GM10847 (cell line): Measurements from ENCODE around the gene NFYC.

Experiments used
- POLR2A ChIP-seq: IDR thresholded peaks from 2 replicates; pipeline ENCODE4 v1.6.1; 2011; ENCODE audit not compliant: insufficient read length; ENCODE audit errors: extremely low read depth

The NFYC gene

DNA sequence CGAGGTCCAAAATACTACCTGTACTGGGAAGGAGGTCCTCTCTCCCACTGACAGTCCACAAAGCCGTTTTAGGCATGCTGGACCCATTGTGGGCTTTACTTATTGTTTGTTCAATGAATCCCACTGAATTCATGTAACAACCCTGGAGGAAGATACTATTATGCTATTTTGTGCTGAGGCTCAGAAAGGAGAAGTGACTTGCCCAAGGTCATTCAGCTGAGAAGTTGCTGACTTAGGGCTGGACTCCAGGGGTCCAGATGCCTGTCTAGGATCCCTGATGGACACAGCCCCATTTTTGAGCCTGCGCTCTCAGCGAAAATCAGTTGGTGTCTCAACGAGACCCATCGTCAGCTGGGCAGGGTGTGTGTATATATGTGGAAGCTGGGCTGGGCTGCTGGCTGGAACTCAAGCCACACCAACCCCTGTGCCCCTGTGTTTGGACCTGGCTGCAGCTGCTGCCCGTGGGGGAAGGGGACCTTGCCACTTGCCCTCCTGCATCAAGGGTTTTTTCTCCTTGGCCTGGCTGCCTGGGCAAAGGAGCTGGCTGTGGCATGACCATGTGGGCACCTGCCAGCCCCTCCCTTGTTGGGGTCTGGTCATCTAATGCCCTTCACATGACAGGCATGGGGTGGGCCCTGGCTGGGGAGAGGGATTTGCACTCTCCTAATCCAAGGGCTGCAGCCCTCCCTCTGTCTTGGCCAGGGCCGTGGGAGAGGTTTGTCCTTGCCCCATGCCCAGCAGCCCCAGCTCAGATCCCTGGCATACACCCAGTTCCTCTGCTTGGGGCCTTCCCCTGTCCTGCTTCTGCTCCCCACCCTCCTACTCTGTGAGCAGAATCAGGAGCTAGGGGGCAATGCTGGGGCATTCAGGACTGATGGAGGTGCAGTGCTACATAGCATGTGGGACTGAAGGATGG is 107.1 kb downstream of the NFYC start:
- TF ChIP-seq POLR2A, result no peak

GRCh38 chr1:40799351-40799867 is 107.9 kb downstream of the NFYC start:
- TF ChIP-seq POLR2A, result no peak

GRCh38 chr1:40801742-40802077 is 110.2 kb downstream of the NFYC start:
- TF ChIP-seq POLR2A, result no peak

DNA sequence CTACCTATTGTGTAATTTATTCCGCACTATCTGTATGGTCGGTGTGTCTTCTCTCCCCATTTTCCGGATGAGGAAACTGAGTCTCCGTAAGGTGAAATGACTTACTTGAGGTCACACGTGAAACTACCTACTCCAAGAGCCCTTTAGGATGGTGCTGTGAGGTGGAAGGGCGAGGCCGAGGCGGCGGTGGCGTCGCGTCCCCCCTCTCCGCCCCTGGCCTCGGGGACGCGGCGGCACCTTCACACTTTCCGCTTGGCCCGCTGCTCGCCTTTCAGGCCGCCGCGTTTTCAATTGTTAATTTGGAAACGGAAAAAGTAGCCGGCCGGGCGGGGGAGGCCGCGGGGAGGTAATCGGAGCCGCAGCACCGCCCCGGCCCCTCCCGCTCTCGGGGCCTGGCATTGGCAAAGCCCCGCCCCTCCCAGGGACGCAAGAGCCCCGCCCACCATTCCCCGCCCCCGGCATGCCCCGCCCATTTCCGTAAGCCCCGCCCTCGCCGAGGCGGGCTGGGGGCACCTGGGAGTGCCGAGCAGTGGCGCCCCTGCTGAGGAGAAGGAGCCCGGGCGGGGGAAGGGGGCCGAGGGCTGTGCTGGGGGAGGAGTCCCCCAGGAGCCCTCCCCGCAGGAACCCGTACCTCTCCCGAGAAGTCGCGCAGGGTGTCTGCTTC is 110.7 kb downstream of the NFYC start:
- TF ChIP-seq POLR2A, result no peak

- no peak for TF ChIP-seq POLR2A
Observed at GRCh38 chr1:40802742-40803113, 111.2 kb downstream of the NFYC start.

DNA sequence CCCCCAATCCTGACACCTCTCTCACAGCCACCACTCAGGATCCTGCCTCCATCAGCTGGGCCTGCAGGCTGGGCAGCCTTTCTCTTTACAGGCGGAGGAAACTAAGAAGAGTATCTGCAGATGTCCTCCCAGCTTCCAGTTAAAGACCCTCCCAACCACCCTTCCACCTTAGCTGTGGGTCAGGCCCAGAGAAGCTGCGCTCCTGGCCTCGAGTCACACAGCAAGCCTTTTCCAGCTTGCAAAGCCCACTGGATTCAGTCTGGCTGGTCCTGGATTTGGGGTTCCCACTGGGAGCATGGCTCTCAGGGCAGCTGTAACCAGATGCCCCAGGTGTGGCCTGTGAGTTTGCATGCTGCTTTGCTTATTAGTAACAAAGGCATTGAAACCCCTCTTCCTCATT is 111.9 kb downstream of the NFYC start:
- TF ChIP-seq POLR2A, result no peak

GRCh38 chr1:40803902-40804301 is 112.4 kb downstream of the NFYC start:
- no peak for TF ChIP-seq POLR2A

GRCh38 chr1:40806240-40806639 is 114.7 kb downstream of the NFYC start:
- no peak for TF ChIP-seq POLR2A

DNA sequence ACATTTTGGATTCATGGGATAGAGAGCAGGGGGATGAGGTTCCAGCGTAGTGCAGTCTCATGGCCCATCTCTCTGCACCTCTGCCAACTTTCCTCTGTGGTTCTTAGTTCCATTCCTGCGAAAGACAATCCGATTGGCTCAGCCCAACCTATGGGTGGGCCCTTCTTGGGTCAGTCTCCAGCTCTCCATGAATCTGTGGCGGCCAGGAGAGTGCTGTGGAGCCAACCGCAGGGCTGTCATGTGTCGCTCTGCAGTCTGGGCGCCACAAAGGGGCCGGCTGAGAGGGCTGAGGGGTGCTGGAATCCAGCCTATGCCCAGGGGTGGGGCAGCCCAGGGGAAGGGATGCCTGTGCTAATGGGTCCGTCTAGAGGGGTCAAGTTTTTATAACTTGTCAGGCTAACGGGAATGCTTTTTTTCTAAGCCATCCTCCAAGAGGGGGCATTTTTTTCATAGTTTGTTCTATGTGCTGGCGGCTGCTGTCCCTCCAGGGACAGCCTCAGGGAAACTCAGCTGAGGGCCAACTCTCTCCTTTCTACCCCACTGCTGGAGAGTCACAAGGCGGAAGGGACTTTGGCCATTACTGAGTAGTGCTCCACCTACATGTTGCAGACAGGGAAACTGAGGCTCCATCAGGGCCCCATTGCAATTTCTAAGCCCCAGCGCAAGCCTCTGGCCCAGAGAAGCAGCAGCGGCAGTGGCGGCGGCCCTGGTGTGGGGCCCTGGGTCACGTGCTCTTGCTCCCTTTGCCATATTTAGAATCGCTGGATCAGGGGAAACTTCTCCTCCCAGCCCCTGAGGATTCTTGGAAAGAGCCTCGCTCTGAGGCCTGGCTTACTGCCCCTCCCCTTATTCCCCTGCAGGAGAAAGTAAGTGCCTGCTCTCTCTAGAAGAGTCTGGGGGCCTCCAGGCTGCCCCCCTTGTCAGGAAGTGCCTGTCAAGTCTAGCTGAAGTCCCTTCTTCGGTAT is 115.5 kb downstream of the NFYC start:
- TF ChIP-seq POLR2A, result no peak

DNA sequence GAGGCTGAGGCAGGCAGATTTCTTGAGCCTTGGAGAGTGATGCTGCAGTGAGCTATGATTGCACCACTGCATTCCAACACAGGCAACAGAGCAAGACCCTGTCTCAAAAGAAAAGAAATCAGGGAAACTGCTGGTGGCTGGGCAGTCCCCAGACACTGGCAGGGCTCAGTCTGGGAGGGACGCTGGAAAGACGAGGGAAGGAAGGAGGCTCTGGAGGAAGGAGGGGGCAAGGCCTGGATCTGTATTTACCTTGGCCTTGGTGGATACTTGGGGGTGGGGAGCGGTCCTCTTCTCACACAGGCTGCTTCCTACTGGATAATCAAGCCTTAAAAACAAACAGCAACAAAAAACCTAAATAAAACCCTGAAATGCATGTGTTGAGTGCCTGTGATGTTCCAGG is 116.5 kb downstream of the NFYC start:
- no peak for TF ChIP-seq POLR2A

DNA sequence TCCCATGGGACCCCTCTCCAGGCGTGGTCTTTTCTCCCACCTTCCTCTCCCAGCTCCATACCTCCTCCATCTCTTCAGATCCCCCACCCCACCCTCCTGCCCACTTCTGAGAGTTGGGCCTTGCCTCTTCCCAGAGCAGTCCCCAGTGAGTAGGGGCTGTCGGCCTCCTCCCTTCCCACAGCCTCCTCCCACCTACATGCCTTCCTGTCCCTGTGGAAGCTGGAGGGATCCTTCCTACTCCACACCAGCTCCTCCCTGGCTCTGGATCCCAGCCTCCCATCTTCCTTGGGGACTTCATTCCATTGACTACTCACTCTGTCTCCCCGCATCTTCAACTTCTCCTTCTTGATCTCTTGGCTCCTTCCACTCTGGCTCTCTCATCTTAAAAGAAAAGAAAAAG is 116.9 kb downstream of the NFYC start:
- TF ChIP-seq POLR2A, result no peak

DNA sequence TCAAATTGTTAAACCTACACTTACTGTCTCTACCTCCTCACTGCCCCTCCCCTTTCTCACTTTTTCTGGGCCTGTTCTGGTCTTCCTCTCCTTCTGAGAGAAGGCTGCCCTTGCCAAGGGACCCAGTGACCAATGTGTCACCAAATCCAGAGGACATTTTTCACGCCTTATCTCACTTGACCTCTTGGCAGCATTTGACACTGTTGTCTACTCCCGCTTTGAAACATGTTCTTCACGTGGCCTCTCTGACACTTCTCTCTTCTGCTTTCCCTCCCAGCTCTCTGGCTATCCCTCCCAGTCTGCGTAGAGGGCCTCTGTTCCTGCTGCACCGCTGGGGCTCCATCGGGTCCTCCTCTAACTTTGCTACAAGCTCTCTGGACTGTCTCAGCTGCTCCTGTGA is 117.4 kb downstream of the NFYC start:
- TF ChIP-seq POLR2A, result no peak

- no peak for TF ChIP-seq POLR2A
Observed at GRCh38 chr1:40810927-40811326, 119.4 kb downstream of the NFYC start.

GRCh38 chr1:40815420-40815819 is 123.9 kb downstream of the NFYC start:
- no peak for TF ChIP-seq POLR2A

- TF ChIP-seq POLR2A, result no peak
Observed at GRCh38 chr1:40817791-40818263, 126.3 kb downstream of the NFYC start.
